SU-DHL-6 (cell line): ENCODE results near the gene LMTK3.

Source experiments
- H2AFZ ChIP-seq: fragments of 200-600 bp; sonication (generic); 2 replicates; pipeline ENCODE4 v1.6.1; 2014; ENCODE audit warnings: low read depth, mild to moderate bottlenecking, moderate library complexity, mixed read lengths, antibody characterized with exemption, low read length; ENCODE audit not compliant: severe bottlenecking
- H3F3A ChIP-seq: fragments of 200-600 bp; shearing (Covaris generic); 2 replicates; pipeline ENCODE4 v1.6.0; 2016; ENCODE audit warnings: antibody characterized with exemption, mild to moderate bottlenecking; ENCODE audit not compliant: insufficient read depth
- H3K27ac ChIP-seq: fragments of 200-600 bp; sonication (generic); 2 replicates; pipeline ENCODE4 v1.5.1; 2016; ENCODE audit warnings: low read depth, mild to moderate bottlenecking, low read length, moderate library complexity, mixed read lengths
- H3K27me3 ChIP-seq: fragments of 200-600 bp; sonication (generic), shearing (Covaris generic); 2 replicates; pipeline ENCODE4 v1.6.0; 2014; ENCODE audit warnings: mild to moderate bottlenecking, low read length
- H3K36me3 ChIP-seq: fragments of 200-600 bp; sonication (generic); 2 replicates; pipeline ENCODE4 v1.6.1; 2014; ENCODE audit warnings: mild to moderate bottlenecking, low read length, mixed read lengths
- H3K4me2 ChIP-seq: fragments of 300-600, 200-600 bp; shearing (Covaris generic), sonication (generic); 2 replicates; pipeline ENCODE4 v1.6.0; 2014; ENCODE audit warnings: low read length, low read depth, mild to moderate bottlenecking; ENCODE audit not compliant: poor library complexity, severe bottlenecking
- H3K4me3 ChIP-seq: fragments of 200-600 bp; sonication (generic); 2 replicates; pipeline ENCODE4 v1.5.1; 2014; ENCODE audit warnings: antibody characterized with exemption, low read length, mild to moderate bottlenecking, mixed read lengths; ENCODE audit not compliant: insufficient read depth, poor library complexity, severe bottlenecking
- H3K79me2 ChIP-seq: fragments of 200-600 bp; sonication (generic); 2 replicates; pipeline ENCODE4 v1.6.1; 2014; ENCODE audit warnings: mild to moderate bottlenecking, low read length, moderate library complexity; ENCODE audit not compliant: insufficient read depth
- H3K9ac ChIP-seq: fragments of 200-600 bp; sonication (generic); 2 replicates; pipeline ENCODE4 v1.7.0; 2014; ENCODE audit warnings: mild to moderate bottlenecking, low read length
- H3K9me2 ChIP-seq: fragments of 200-600 bp; sonication (generic); replicated peaks from 2 replicates; pipeline ENCODE4 v1.6.1; 2014; ENCODE audit warnings: low read length; ENCODE audit not compliant: insufficient read depth
- H3K9me3 ChIP-seq: fragments of 200-600 bp; sonication (generic); 2 replicates; pipeline ENCODE4 v1.6.1; 2014; ENCODE audit warnings: low read length, mixed read lengths; ENCODE audit not compliant: insufficient read depth
- H4K20me1 ChIP-seq: fragments of 200-600 bp; sonication (generic); 2 replicates; pipeline ENCODE4 v1.6.1; 2014; ENCODE audit warnings: low read depth, mild to moderate bottlenecking, antibody characterized with exemption, low read length, moderate library complexity, mixed read lengths
- EZH2phosphoT487 ChIP-seq: fragments of 200-600 bp; sonication (generic), shearing (Covaris generic); conservative IDR thresholded peaks from 2 replicates; pipeline ENCODE4 v1.6.1; 2018; ENCODE audit warnings: mild to moderate bottlenecking, antibody characterized with exemption, low read length, moderate library complexity, mixed read lengths
- TF ChIP-seq, protein P1 (sequence below): fragments of 200-600 bp; sonication (generic); IDR thresholded peaks from one replicate; pipeline ENCODE4 v1.5.1; 2017; ENCODE audit warnings: antibody characterized with exemption, mild to moderate bottlenecking, low read length, moderate library complexity; ENCODE audit not compliant: insufficient read depth, poor library complexity, severe bottlenecking

The LMTK3 gene

GRCh38 chr19:48466561-48467325, 44.9 kb downstream of the LMTK3 start:
- 0 out of 2 replicates have a peak, but pooled peaks cover 3% of the 10 kb centered on the region for H3K79me2 ChIP-seq
- H3F3A ChIP-seq, result peaks cover 7% of the 10 kb centered on the region
- H3K4me3 ChIP-seq, result no peak overlapping the region
- no peaks in the 10 kb centered on the region for H3K9me3 ChIP-seq
- no peak overlapping the region for H3K9ac ChIP-seq
- H3K4me2 ChIP-seq, result no peak overlapping the region
- H4K20me1 ChIP-seq, result no peaks in the 10 kb centered on the region
- no peak for TF ChIP-seq EZH2phosphoT487
- no peaks in the 10 kb centered on the region for H3K9me2 ChIP-seq
- no peaks in the 10 kb centered on the region for H3K36me3 ChIP-seq
- no peak overlapping the region for H3K27ac ChIP-seq
- H3K27me3 ChIP-seq, result no peaks in the 10 kb centered on the region
- no peak overlapping the region for H2AFZ ChIP-seq

DNA sequence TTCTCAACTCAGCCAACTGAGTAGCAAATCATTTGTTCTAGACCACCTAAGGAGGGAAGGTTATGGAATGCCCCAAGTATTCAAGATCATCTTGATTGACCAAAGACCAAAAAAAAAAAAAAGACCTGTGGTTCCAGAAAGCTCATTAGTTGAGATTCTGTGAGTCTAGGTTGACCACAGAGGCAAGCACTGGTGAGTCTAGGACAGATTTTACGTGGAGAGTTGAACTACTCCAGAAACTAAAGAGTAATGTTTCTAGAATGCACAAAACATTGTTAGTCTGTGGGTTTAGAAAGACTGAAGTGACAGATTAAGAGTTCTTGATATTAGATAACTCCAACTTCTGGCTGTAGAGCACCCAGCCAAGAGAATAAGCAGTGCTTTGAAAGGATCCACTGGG, 46.4 kb downstream of the LMTK3 start:
- no peaks in the 10 kb centered on the region for H4K20me1 ChIP-seq
- no peak overlapping the region for H3K4me3 ChIP-seq
- no peaks in the 10 kb centered on the region for H3K9me2 ChIP-seq
- peaks cover 7% of the 10 kb centered on the region for H3F3A ChIP-seq
- H3K4me2 ChIP-seq, result no peak overlapping the region
- H3K9ac ChIP-seq, result no peak overlapping the region
- H3K27ac ChIP-seq, result no peak overlapping the region
- TF ChIP-seq, protein P1, sequence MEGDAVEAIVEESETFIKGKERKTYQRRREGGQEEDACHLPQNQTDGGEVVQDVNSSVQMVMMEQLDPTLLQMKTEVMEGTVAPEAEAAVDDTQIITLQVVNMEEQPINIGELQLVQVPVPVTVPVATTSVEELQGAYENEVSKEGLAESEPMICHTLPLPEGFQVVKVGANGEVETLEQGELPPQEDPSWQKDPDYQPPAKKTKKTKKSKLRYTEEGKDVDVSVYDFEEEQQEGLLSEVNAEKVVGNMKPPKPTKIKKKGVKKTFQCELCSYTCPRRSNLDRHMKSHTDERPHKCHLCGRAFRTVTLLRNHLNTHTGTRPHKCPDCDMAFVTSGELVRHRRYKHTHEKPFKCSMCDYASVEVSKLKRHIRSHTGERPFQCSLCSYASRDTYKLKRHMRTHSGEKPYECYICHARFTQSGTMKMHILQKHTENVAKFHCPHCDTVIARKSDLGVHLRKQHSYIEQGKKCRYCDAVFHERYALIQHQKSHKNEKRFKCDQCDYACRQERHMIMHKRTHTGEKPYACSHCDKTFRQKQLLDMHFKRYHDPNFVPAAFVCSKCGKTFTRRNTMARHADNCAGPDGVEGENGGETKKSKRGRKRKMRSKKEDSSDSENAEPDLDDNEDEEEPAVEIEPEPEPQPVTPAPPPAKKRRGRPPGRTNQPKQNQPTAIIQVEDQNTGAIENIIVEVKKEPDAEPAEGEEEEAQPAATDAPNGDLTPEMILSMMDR, result no peak
- TF ChIP-seq EZH2phosphoT487, result no peak
- no peak overlapping the region for H2AFZ ChIP-seq
- 0 out of 2 replicates have a peak, but pooled peaks cover 3% of the 10 kb centered on the region for H3K79me2 ChIP-seq
- no peaks in the 10 kb centered on the region for H3K36me3 ChIP-seq
- H3K27me3 ChIP-seq, result no peaks in the 10 kb centered on the region
- no peaks in the 10 kb centered on the region for H3K9me3 ChIP-seq

DNA sequence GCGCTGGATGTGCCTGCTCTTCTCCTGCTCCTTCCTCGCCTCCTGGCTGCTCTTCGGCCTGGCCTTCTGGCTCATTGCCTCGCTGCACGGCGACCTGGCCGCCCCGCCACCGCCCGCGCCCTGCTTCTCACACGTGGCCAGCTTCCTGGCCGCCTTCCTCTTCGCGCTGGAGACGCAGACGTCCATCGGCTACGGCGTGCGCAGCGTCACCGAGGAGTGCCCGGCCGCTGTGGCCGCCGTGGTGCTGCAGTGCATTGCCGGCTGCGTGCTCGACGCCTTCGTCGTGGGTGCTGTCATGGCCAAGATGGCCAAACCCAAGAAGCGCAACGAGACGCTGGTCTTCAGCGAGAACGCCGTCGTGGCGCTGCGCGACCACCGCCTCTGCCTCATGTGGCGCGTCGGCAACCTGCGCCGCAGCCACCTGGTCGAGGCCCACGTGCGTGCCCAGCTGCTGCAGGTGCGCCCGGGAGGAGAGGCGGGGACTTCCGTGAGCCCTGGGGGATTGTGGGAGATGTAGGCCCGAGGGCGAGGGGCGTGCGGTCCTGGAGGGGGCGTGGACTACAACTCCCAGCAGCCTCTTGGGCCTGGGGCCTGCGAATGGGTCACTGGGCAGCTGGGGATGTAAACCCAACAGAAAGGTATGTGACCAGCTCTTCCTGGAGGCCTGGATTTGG, 49.5 kb downstream of the LMTK3 start:
- H3K9ac ChIP-seq, result no peak overlapping the region

More for the DNA sequence above, 49.5 kb downstream of the LMTK3 start:
- no peaks in the 10 kb centered on the region for H3K27me3 ChIP-seq
- H3K36me3 ChIP-seq, result no peaks in the 10 kb centered on the region
- TF ChIP-seq EZH2phosphoT487, result no peak
- TF ChIP-seq, protein P1, result no peak
- H3F3A ChIP-seq, result peaks cover 7% of the 10 kb centered on the region
- no peaks in the 10 kb centered on the region for H3K9me2 ChIP-seq
- H3K4me3 ChIP-seq, result no peak overlapping the region
- H3K9me3 ChIP-seq, result no peaks in the 10 kb centered on the region
- H3K27ac ChIP-seq, result no peak overlapping the region
- H3K79me2 ChIP-seq, result no peaks in the 10 kb centered on the region
- H4K20me1 ChIP-seq, result no peaks in the 10 kb centered on the region
- H3K4me2 ChIP-seq, result no peak overlapping the region
- H2AFZ ChIP-seq, result no peak overlapping the region
